Activated CD4-positive, alpha-beta T cell treated with anti-CD3 and anti-CD28 coated beads for 24 hours (primary cell): ENCODE measurements around the gene RCOR3.
"Not testable (repeated sequence)": the region's sequence is repeated elsewhere in the genome, so short reads cannot be mapped to it uniquely, and the experiment has no call there.

Experiments used
- DNase-seq, 2 donors: peaks; one replicate each; pipeline ENCODE4 v3.0.0-alpha.2; 2020; ENCODE audit warnings: low read depth in 2 of 2

Gene RCOR3

GRCh38 chr1:211340622-211341507 lies 81.7 kb downstream of the RCOR3 start:
- DNase-seq, result no peak

- no peak for DNase-seq
These were observed 82.8 kb downstream of the RCOR3 start for GRCh38 chr1:211341999-211342398.

DNA sequence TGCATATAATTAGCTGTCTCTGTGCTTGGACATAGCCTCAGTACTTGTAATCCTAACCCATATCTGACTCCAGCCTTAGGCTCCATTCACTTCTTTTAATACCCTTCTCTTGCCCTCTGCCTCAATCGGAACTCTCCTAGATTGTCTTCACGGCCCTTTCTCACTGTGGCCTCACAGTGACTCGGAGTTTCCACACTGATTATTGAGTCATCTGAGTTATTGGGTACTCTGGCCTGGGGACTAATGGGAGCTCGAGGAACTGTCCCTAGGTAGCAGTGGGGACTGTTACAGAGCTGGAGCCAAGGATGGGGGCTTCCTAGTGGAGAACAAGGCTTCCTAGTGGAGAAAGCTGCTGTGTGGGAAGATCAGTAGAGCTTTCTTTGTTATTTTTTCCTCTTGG lies 84.4 kb downstream of the RCOR3 start:
- no peak for DNase-seq

- no peak for DNase-seq
These were observed 85.0 kb downstream of the RCOR3 start for GRCh38 chr1:211344152-211344618.

DNA sequence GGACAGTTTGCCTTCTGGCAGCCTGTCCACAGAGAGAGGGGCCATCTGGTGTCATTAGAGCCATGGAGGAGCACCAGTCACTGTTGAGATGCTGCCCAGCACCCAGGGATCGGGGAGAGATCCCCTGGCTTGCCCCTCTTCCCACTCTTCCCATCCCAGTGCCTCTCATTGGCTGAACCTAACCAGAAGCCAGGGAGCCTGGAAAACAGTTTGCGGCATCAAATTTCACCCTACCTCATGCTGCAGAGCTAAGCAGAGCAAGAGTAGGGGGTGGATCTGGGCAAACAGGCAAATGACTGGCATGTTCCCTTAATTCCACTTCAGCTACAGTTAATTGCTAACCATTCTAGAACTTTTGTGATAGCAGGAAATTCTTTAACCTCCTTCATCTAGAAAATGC lies 86.6 kb downstream of the RCOR3 start:
- no peak for DNase-seq

GRCh38 chr1:211347077-211347844 lies 88.1 kb downstream of the RCOR3 start:
- no peak for DNase-seq

- no peak for DNase-seq
These were observed 89.4 kb downstream of the RCOR3 start for GRCh38 chr1:211348547-211348946.

DNA sequence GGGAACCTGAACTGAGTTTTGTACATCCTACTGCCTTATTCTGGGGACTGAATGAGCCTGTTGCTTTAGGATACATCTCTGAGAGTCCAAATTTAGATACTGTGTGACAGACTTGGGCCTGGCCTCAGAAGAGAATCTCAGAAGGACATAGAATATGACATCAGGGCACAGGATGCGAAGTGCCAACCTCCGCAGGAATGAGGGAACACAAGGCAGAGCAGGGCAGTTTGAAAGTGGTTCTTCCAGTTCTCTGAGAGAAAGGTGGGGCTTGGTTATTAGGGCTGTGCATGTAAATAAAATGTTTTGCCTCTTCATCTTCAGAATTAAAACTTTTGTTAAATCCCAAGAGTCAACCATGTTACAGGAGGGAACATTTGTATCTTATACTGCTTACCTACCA lies 90.6 kb downstream of the RCOR3 start:
- DNase-seq, result no peak

DNA sequence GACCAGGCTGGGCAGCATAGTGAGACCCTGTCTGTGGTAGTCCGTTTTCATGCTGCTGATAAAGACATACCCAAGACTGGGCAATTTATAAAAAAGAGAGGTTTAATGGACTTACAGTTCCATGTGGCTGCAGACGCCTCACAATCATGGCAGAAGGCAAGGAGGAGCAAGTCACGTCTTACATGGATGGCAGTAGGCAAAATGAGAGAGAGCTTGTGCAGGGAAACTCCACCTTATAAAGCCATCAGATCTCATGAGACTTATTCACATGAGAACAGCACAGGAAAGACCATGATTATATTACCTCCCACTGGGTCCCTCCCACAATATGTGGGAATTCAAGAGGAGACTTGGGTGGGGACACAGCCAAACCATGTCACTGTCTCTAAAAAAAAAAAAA lies 92.9 kb downstream of the RCOR3 start:
- not testable (repeated sequence) for DNase-seq

- DNase-seq, result no peak
These were observed 93.3 kb downstream of the RCOR3 start for GRCh38 chr1:211352465-211352864.

GRCh38 chr1:211352985-211353515 lies 93.9 kb downstream of the RCOR3 start:
- peak; percentile 40 to 45 for DNase-seq

- DNase-seq, result no peak
These were observed 94.5 kb downstream of the RCOR3 start for GRCh38 chr1:211353562-211354212.

- DNase-seq, result no peak
These were observed 96.7 kb downstream of the RCOR3 start for GRCh38 chr1:211355873-211356272.

- DNase-seq, result no peak
These were observed 97.7 kb downstream of the RCOR3 start for GRCh38 chr1:211356723-211357407.

DNA sequence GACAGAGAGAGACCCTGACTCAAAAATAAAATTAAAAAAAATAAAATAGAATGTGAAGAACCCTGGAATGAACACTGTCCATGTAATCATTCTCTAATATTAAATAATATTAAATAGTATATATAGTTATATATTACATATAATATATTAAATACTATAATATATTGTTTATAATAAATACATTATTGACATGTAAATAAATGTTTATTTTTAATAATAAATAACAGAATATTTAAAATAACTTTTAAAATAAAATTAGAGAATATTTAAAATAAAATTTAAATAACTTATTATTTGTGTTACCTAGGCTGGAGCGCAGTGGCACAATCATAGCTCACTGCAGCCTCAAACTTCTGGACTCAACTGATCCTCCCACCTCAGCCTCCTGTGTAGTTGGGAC lies 99.5 kb downstream of the RCOR3 start:
- DNase-seq, result no peak

GRCh38 chr1:211359876-211360275 lies 100.7 kb downstream of the RCOR3 start:
- no peak for DNase-seq

GRCh38 chr1:211361202-211361601 lies 102.0 kb downstream of the RCOR3 start:
- DNase-seq, result no peak
